HEK293 (cell line): Measurements from ENCODE around the gene GAREM1.

Experiments used
- CTCF ChIA-PET: fragments of 350-600 bp; formaldehyde crosslinking; extraction: SDS; loops from one replicate; lab custom pipeline; 2021; ENCODE audit warnings: antibody characterized with exemption; lab: Yijun Ruan, JAX
- POLR2A ChIA-PET: fragments of 300-600 bp; formaldehyde crosslinking; extraction: SDS; loops from one replicate; lab custom pipeline; 2020; ENCODE audit warnings: antibody characterized with exemption, inconsistent platforms; lab: Yijun Ruan, JAX
- H3K27ac ChIP-seq: fragments of 200-500 bp; sonication (Bioruptor generic); 2 replicates; pipeline ENCODE4 v1.5.1; 2014; ENCODE audit warnings: low read depth, low read length, control low read depth, inconsistent platforms; ENCODE audit errors: extremely low read depth
- H3K36me3 ChIP-seq, 2 experiments: fragments of 200-500 bp in 1 of 2; sonication (Bioruptor generic) in 1 of 2; 1 replicate in 1 of 2; 2 replicates in 1 of 2; pipeline ENCODE4 v1.5.1; 2014 to 2017; ENCODE audit warnings: inconsistent platforms in 2 of 2, low read length in 2 of 2; ENCODE audit not compliant: control insufficient read depth in 2 of 2, insufficient read depth in 1 of 2
- H3K4me1 ChIP-seq: fragments of 200-500 bp; sonication (Bioruptor generic); 2 replicates; pipeline ENCODE4 v1.5.1; 2014; ENCODE audit warnings: mild to moderate bottlenecking, low read length, inconsistent platforms; ENCODE audit not compliant: control insufficient read depth, insufficient read depth
- H3K4me3 ChIP-seq: 2 replicates; pipeline ENCODE4 v1.5.1; 2011; ENCODE audit warnings: low read depth, mild to moderate bottlenecking, control low read depth, low read length, moderate library complexity
- H3K9me3 ChIP-seq: fragments of 200-500 bp; sonication (Bioruptor generic); 2 replicates; pipeline ENCODE4 v1.5.1; 2014; ENCODE audit warnings: low read depth, low read length, inconsistent platforms; ENCODE audit not compliant: control insufficient read depth, insufficient read depth
- ATF2 ChIP-seq: fragments of 450-650 bp; formaldehyde crosslinking; IDR thresholded peaks from 2 replicates; pipeline ENCODE4 v1.5.1; 2016; ENCODE audit warnings: missing biosample characterization, missing genetic modification characterization, low read depth
- GFI1B ChIP-seq: fragments of 450-650 bp; formaldehyde crosslinking; IDR thresholded peaks from 2 replicates; pipeline ENCODE4 v1.5.1; 2016; ENCODE audit warnings: missing biosample characterization, missing genetic modification characterization
- HOXA7 ChIP-seq: sonication (generic); formaldehyde crosslinking; IDR thresholded peaks from 2 replicates; pipeline ENCODE4 v1.8.1; 2022; ENCODE audit warnings: missing genetic modification reagents, borderline replicate concordance
- HOXC10 ChIP-seq: sonication (generic); formaldehyde crosslinking; IDR thresholded peaks from 2 replicates; pipeline ENCODE4 v1.8.1; 2023; ENCODE audit warnings: mild to moderate bottlenecking, missing genetic modification reagents
- OSR2 ChIP-seq: fragments of 450-650 bp; formaldehyde crosslinking; IDR thresholded peaks from 2 replicates; pipeline ENCODE4 v1.5.1; 2016; ENCODE audit warnings: missing biosample characterization, missing genetic modification characterization
- PRDM2 ChIP-seq: fragments of 450-650 bp; formaldehyde crosslinking; IDR thresholded peaks from 2 replicates; pipeline ENCODE4 v1.5.1; 2016; ENCODE audit warnings: missing biosample characterization, missing genetic modification characterization, borderline replicate concordance
- YY1 ChIP-seq: fragments of 450-650 bp; formaldehyde crosslinking; IDR thresholded peaks from 2 replicates; pipeline ENCODE4 v1.5.1; 2018; ENCODE audit warnings: missing biosample characterization, missing genetic modification characterization
- ZBTB44 ChIP-seq: fragments of 450-650 bp; IDR thresholded peaks from 2 replicates; pipeline ENCODE4 v1.5.1; 2018; ENCODE audit warnings: missing biosample characterization, mild to moderate bottlenecking, missing genetic modification characterization
- ZEB2 ChIP-seq: fragments of 450-650 bp; formaldehyde crosslinking; IDR thresholded peaks from 2 replicates; pipeline ENCODE4 v1.5.1; 2016; ENCODE audit warnings: missing biosample characterization, missing genetic modification characterization
- ZNF221 ChIP-seq: fragments of 450-650 bp; formaldehyde crosslinking; IDR thresholded peaks from 2 replicates; pipeline ENCODE4 v1.5.1; 2017; ENCODE audit warnings: missing biosample characterization, missing genetic modification characterization, borderline replicate concordance
- ZNF335 ChIP-seq: fragments of 450-650 bp; formaldehyde crosslinking; conservative IDR thresholded peaks from 2 replicates; pipeline ENCODE4 v1.5.1; 2016; ENCODE audit warnings: missing biosample characterization, missing genetic modification characterization
- ZNF518A ChIP-seq: fragments of 450-650 bp; formaldehyde crosslinking; conservative IDR thresholded peaks from 2 replicates; pipeline ENCODE4 v1.5.1; 2016; ENCODE audit warnings: low read depth, missing biosample characterization, missing genetic modification characterization
- ZNF548 ChIP-seq: fragments of 450-650 bp; formaldehyde crosslinking; IDR thresholded peaks from 2 replicates; pipeline ENCODE4 v1.5.1; 2016; ENCODE audit warnings: missing biosample characterization, missing genetic modification characterization
- ZNF596 ChIP-seq: fragments of 450-650 bp; IDR thresholded peaks from 2 replicates; pipeline ENCODE4 v1.5.0; 2018; ENCODE audit warnings: missing biosample characterization, mild to moderate bottlenecking, missing genetic modification characterization, moderate library complexity
- ZNF704 ChIP-seq: fragments of 450-650 bp; formaldehyde crosslinking; IDR thresholded peaks from 2 replicates; pipeline ENCODE4 v1.5.1; 2016; ENCODE audit warnings: missing biosample characterization, missing genetic modification characterization
- ZSCAN30 ChIP-seq: fragments of 450-650 bp; IDR thresholded peaks from 2 replicates; pipeline ENCODE4 v1.5.1; 2018; ENCODE audit warnings: missing biosample characterization, mild to moderate bottlenecking, missing genetic modification characterization, moderate library complexity

The GAREM1 gene

GRCh38 chr18:32473325-32473724 lies 2.6 kb upstream of the GAREM1 start (continued):
- TF ChIP-seq PRDM2 (tag by site-specific recombination), result no peak
- TF ChIP-seq ZNF335, result no peak
- TF ChIP-seq HOXC10, result no peak
- TF ChIP-seq ZNF518A, result no peak
- TF ChIP-seq GFI1B (tag by site-specific recombination), result no peak
- TF ChIP-seq ZEB2 (tag by site-specific recombination), result no peak

- H3K4me1 ChIP-seq, result peaks cover 3% of the 10 kb centered on the region; the same call in 1 of the 2 replicates
- H3K4me3 ChIP-seq, result no peak overlapping the region
- H3K9me3 ChIP-seq, result no peaks in the 10 kb centered on the region
- no peak overlapping the region for H3K27ac ChIP-seq
- CTCF ChIA-PET, result interaction anchor here (0.7 to 6.0 kb wide), 9 partner anchors 36 to 320 kb away, joined by 3 to 62 read pairs (median 5); no protein-coding TSS in a partner anchor
- POLR2A ChIA-PET, result no interaction called here
- no peaks in the 10 kb centered on the region for H3K36me3 ChIP-seq
- TF ChIP-seq ZNF221 (tag by site-specific recombination) (no peak), ZNF518A (no peak), ZSCAN30 (no peak), YY1 (no peak), HOXA7 (CRISPR knock-in tag) (no peak), ZNF548 (no peak), ZBTB44 (tag by site-specific recombination) (no peak), OSR2 (tag by site-specific recombination) (no peak), ZNF596 (tag by site-specific recombination) (no peak), ATF2 (tag by site-specific recombination) (no peak), ZNF704 (tag by site-specific recombination) (no peak)
These were observed 2.2 kb upstream of the GAREM1 start for GRCh38 chr18:32472841-32473240.
